ENCODE data around the gene SORCS1.

SORCS1 gene

DNA sequence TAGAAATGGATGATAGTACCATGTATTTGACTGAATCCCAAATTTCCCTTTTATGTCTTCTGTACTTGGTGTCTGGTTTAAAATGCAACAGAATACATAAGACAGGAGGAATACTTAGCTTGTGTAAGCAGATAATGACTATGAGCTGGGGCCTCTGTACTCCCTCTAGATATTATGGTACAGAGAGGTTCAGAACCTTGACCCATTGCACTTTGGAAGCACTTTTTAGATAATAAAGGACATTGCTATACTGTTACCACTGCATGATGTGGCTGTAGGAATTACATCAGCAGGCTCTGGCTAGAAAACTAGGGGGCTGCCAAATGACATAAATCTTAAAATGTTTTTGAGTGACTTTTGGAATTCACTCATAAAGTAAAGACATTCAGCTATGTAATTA, 526.6 kb downstream of the SORCS1 start:
- no peak for DNase-seq

DNA sequence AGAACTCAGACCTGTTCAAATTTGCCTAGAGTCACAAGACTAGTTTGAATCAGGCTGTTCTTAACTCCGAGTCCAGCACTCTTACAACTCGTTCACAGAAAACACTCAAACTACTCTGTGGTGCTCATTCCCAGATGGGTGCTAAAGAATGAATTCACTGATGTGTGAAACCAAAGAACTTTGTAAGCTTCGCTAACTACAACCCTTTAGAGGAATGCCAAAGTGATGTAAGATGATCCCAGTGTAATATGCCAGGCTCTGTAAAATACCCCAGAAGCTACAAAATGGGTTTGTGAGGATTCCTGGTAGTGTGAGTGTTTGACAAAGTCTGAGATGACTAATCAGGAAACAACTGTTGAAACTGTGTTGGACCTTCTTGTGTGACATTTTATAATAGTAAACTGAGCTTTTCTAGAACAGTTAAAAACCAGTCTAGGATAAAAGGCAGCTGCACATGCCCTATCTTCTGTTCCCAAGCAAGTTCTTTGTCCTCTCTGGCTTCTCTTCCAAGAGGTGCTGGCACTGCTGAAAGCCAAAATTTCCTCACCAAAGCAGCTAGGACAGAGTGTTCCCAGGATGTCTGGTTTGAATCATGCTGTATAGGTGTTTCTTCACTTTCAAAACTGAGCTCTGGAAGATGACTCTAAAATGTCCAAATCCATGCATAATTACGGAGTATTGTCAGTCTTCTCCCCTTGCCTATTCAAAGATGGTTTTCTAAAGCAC, 527.6 kb downstream of the SORCS1 start:
- DNase-seq = no peak

DNA sequence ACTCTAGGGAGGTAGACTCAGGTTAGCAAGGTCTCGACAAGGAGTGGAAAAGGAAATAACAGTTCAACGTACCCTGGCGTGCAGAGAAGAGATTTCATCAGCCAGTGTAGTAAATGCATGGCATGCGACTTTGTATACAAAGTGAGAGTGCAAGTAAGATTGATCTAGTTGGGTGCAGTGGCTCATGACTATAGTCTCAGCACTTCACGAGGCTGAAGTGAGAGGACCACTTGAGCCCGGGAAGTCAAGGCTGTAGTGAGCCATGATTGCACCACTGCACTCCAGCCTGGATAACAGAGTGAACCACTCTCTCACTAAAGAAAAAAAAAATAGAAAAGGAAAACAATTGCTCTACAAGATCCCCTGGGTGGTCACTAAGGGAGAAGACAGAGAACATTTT, 528.6 kb downstream of the SORCS1 start:
- no peak for DNase-seq

DNA sequence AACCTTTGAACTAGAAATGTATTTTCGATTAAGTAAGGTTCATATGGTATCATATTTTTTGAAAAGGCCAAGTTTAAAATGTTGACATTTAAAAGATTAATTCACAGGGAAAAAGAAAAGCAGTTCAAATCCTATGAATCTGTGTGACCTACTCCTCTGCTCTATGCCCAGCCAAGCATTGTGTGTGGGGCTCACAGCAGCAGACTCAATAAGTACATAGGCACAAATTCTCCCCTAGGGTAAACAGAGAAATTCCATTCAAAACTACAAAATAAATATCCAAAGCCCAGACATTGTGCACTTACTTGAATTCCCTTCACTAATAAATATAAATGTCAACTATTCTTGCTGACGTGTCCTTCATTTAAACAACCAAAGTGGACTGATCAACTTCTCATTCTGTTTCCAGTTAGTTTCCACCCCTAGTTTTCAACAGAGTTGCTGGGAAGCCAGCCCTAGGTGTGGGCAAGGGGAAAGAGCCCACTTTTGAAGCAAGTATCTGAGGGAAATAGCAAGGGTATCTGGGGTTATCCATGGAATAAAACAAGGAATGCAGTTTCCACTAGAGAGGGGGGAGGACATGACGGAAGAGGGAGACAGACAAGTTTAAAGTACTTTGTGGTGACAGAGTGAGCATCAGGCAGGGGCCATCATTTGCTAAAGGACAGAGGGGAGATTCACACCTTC, 533.3 kb downstream of the SORCS1 start:
- no peak for DNase-seq

DNA sequence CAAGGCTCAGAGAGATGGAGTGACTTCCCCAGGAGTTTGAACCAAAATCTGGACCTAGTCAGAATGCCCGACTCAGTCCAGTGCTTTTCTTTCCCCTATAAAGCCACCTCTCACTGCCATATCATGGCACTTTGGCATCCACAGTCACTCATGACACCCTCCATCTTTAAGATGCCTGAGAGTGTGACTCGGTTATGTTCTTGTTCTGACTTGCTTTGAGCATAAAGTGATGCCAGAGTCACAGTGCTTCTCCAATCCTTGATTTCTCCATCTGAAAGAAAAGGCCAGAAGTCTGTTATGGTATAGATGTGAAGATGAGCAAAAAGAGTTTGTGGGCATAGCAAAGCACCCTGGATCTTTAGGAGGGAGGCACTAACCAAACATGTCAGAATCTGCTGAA, 538.1 kb downstream of the SORCS1 start:
- DNase-seq = no peak

DNA sequence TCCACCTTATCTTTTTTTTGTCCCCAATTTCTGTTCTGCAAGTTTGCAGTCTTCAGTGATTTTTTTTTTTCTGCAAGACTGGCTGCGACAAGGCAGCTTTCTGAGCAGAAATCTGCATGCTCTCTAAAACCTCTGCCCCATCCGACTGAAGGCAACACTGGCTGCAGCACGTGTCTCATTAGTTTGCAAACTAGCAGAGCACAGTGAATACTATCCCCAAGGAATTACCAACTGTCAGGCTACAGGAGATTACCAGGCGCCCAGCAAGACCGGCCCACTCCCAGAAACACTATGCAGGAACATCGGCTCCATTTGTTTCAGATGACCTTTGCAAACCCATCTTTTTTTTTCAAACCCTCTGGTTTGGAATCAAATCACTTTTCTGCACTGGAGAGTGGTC, 538.8 kb downstream of the SORCS1 start:
- DNase-seq = no peak

DNA sequence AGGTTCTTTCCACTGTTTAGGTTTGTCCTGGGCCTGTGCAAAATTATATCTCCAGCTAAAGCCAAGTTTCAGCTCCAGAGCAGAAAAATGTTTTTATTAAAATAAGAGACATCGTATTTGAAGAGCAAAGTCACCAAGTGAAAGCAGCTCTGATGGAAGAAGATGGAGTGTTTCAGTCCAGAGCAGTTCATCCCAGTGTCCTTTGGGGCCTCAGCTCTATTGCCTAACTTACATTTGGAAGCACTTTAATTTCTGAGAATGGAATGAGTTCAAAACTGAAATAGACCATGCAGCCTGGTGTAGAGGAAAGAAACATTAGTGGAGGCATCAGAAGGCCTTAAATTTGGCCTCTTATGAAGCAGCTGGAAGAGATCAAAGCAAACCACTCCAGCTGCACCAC, 545.2 kb downstream of the SORCS1 start:
- DNase-seq = no peak

DNA sequence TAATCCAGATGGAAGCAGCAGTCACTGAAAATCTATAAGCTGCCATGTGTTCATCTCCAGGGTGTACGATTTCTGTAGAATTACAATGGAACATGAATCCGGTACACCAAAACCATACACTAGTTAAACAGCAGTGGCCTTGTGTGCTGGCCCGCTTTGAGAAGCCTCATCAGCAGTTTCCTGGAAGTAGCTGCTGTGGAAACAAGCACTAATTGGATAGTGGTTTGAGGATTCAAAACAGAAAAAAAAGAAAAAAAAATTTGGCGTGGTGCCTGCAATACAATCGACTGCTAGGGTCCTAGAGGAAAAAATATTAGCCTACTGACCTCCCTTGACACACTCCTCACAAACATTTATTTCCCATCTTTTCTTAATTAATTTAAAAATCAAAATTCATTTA, 545.9 kb downstream of the SORCS1 start:
- no peak for DNase-seq

DNA sequence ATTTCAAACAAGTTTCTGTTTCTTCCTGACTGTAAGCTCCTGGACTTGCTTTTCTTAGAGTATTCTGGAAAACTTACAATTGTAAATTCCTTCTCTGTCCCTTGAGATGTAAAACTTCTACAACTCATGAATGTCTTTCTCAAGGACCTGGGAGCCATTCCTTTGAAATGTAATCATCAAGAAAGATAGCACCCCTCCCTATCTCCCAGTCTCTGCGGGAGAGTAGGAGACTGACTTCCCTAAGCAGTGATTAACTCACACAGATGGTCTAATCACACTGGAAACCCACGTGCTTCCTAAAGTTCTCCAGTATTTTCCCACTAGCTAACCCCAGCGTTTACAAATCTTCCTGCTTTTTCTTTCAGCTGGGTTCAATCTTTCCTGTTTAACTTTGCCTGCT, 549.4 kb downstream of the SORCS1 start:
- DNase-seq = no peak

DNA sequence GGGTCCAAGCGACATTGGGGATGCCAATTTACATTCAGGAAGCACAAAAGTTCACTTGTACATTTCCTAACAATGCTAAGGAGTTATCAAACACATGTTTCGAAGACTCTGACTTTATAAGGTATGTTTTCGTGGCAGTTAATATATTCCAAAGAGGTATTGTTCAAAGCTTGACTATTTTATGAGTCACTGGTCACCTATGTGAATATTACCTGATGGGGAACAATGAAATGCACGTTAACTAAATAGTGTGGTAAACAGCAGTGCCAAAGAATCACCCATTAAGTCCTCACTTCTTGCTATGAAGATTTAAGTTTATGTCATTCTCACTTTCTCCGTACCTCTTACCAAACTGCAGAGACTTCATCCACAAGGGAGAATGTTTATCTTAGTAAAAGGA, 550.2 kb downstream of the SORCS1 start:
- DNase-seq = no peak

DNA sequence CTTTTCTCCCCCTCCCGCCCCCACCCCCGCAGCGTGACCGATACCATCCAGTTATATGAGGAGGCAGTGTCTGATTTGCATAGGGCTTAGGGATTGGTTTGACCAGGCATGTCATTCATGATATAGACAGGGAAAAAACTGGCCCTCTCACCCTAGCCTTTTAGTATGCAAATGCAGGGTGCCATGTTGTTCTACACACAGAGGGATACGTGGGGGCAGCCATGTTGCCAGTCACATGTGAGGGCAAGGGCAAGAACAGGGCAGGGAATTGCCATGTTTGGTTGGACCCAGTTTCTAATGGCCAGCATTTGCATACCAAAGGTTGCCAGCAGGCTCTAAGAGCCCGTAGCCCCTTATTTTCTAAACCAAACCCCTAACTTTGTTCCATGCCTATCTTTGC, 552.1 kb downstream of the SORCS1 start:
- no peak for DNase-seq

DNA sequence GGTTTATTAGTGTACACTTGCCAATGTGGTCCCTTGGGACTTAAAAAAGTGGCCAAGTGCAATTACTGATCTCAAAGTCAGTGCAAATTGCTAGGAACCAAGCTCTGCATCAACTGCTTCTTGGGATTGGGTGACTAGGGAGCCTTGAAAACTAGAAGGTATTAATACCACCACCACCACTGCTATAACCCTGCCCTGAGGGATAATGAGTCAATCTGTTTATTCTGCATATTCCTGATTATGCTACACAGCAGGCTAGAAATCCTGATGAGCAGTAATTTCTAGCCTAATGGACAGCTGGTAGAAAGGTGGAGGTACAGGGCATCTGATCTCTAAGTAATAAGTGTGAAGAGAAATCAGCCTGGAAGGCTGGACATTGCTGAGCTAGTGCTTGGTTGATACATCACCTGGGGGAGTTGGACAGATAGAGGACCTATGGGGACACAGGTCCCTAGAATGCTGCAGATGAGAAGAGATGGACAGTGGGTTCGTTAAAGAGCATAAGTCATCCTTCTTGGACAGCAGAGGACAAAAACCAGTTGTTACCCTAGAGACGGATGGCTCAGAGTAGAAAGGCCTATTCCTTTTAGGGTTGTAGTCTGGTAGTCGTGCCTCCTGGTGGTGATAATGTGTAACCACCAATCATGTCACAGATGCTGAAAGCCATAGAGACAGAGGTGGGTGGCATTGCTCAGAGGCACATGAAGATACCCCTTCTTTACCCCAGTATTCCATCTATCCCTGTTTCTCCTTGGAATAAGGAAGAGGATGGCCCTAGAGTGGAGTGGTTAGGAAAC, 554.8 kb downstream of the SORCS1 start:
- DNase-seq = no peak

DNA sequence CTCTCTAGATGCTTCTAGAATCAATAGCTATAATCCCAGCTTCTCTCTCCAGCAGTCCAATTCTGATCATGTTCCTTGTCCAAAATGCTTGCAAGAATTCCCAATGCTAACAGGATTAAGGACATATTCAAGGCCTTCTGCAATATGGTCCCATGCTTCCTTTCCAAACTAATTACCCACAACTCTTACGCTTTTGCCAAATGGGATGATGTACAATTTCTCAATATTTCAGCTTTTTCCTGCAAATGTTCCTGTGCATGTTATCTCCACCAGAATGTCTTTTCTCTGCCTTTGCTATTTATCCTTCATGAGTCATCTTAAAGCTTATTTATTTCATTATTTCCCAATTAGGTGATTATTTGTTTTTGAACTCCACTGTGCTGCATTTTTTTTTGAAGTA, 556.4 kb downstream of the SORCS1 start:
- no peak for DNase-seq

DNA sequence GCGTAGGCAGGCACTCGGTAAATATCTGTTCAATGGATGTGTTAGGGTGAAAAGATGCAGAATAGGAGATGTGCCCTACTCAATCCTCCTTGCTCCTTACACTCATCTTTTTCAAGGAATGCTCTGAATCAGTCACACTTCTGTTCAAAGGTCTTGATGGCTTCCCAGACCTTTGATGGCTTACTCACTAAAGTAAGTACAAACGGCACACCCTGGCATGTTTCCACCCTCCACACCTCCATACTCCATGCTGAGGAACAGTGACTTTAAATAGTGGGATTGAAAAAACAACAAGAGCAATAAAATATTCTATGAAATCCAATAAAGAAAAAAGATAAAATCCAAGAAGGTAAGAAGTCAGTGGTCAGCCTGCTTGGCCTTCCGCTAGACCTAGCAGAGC, 569.2 kb downstream of the SORCS1 start:
- no peak for DNase-seq

DNA sequence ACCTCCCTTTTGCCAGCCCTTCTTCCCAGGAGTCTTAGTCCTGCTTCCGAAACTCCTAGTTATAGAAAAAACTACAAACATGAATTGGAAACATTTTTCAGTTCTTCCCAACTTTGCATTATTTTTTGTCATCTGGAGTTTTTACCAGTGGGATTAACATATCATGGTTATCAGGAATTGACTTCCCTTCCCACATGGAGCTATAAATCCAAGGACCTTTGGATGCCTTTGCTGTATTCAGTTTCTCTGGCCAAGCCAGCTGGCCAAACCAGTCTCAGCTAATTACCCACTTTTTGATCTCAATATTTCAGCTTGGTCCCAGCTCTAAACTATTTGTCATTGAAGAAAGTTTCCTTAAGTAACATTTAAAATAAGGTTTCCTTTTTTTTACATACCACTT, 570.6 kb downstream of the SORCS1 start:
- no peak for DNase-seq

DNA sequence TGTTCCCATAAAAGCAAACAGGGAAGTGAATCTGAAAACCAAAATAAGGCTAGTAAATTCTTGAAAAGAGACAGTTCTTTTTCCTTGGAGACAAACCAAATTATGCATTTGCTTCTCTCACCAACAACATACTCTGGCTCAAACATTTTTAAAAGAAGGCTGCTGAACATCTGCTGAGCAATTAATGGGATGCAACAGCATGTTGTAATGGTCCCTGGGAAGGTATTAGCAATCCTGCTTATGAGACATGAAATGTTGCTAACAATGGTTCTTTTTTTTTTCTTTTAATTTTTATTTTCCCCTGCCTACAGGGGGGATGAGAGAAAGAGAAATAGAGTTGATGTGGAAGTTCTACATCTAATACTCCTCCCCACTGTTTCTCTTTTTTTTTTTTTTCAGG, 572.1 kb downstream of the SORCS1 start:
- DNase-seq = no peak

DNA sequence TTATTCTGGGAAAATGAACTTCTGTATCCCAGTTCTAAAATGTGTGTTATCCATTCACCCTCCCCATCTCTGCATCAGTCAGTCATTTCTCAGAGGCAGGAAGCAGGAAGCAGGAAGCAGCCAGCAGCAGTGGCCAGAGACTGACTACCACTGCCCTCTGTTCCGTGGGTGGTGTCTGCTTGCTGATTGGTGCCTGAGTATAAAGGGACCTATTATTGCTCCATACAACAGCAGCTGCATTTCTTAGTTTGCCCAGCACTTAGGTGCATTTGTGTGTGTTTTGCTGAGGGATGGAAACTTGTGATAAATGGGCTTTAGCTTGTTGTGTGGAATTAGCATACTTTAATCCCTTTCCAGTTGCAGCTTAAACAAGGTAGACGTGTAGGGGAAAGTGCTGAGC, 582.2 kb downstream of the SORCS1 start:
- DNase-seq = no peak

DNA sequence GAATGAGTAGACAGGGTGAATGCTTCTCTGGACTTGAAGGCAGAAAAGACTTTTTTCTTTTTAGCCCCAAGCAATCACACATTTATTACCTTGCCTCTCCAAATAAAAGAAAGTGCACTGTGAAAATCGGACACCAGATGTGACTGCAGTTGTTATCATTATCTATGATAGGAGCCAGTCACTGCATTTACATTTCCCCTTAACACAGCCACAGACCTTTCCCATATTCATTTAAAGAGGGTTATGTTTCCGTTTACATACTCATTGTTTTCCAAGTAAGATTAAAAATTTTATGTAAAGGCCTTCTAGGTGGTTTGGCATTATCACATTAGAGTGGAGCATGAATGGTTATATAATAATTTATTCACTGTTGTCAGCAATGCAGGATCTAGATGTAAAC, 586.8 kb downstream of the SORCS1 start:
- no peak for DNase-seq

DNA sequence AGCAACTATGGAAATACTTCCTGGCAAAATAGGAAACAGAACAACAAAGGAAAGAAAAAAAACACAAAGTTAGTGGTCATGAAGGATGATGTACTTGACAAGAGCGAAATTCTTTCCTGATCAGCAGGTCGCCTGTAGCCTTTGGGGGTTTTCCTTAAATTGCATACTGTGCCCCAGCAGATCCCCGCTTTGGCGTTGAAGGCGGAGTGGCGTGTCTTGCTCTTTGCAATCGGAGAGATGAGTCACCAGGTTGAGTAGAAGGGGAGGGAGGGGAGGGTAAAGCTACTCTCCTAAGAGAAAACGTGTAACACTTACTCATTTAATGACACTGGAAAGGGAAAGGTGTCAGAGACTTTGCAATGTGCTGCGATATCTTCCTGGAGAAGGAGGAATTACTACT, 587.2 kb downstream of the SORCS1 start:
- no peak for DNase-seq

DNA sequence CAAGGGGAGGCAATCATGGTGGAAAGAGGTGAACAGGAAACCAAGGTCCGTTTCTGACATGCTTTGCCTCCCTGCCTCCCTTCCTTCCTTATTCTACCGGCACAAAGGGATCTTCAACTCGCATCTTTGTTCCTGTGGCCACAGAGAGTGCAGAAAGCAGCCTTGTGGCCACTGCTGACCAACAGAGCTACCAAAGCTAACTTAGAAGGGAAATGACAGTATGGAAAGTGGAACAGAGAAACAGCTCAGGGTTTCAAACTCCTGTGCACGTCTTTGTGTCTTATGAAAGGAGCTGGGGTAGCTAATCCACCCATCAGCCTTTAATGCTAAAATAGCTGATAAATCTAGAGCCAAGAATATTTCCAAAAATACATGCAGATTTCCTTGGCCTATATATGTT, 588.0 kb downstream of the SORCS1 start:
- DNase-seq = no peak

DNA sequence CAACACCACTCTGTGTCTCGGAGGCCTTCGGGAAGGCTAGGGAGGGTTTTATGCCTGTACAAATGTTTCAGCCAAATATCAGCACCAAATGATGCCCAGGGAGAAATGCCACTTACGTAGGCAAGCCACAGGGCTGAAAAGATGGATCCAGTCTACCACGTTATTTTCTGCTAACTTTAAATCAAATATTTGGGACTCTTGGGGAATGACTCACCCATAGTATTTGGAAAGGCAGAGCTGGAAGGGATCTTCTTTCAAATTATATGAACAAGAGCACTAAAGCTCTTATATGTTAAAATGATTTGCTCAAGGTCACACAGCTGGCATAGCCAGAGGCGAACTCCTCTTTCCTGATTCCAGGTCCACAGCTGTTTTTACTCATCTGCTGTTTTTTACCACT, 591.4 kb downstream of the SORCS1 start:
- no peak for DNase-seq

DNA sequence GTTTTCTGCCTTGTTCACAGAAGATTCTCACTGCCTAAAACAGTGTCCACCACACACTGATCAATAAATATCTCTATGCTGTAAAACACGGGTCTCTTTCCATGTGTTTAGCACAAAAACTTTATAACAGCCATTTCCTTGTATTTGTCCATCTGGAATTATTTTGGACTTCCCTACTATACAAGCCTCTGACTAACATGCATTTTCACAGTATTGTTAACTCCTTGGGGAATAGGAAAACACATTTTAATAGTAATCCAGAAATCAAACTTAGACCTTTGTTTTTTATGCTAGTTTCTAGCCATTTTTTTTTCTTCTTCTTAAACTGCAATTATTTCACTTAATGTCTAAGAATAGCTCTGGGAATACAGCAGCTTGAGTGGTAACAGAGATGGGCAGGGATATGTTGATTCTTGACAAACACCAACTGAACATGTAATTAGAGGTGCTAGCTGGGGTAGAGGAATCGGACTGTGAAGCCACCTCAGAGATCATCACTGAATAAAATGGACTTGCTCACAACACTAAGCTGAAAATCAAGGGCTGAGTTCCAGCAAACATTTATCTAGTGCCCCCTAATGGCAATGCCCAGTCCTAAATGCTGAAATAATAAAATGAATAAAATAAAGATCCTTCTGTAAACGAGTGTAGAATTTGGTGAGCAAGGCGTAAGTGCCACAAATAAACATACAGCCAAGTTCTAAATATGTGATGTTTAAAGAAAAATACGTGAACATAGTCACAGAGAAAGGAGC, 593.1 kb downstream of the SORCS1 start:
- DNase-seq = no peak

DNA sequence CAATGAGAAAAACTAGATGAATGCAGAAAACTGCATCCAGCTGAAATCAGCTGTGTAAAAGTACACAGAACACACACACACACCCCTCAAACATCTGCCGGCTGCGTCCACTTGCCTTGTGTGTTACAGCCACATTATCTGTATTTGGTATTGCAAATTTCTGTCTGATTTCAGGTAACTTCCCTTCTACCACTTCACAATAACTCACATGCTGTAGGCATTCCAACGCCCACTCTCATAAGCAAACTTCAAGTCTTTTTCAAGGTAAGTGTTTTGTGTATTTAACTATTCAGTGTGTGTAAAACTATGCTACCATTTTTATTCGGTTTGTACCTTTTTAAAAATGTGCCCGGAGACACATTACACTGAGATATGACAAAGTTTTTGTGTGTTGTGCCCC, 594.2 kb downstream of the SORCS1 start:
- DNase-seq = no peak
